Ascending aorta (tissue), 2 donors: ENCODE data around the gene TAC4. TPM values are rescaled to one million over a fixed set of nuclear protein-coding genes. Genes with fewer than 3 reads are reported as not detected.

Experiments
- DNase-seq, 2 donors: peaks; one replicate each; pipeline ENCODE4 v3.0.0-alpha.2; 2019; ENCODE audit warnings: low spot score in 2 of 2
- H3K27ac ChIP-seq, 2 donors: fragments of 200-600 bp; sonication (generic); one replicate each; pipeline ENCODE4 v1.5.1; 2016 to 2017; ENCODE audit warnings: mild to moderate bottlenecking in 1 of 2
- H3K27me3 ChIP-seq: fragments of 200-600 bp; sonication (generic); one replicate; pipeline ENCODE4 v1.5.1; 2017
- H3K36me3 ChIP-seq, 2 donors: fragments of 200-600 bp; sonication (generic); one replicate each; pipeline ENCODE4 v1.5.1; 2016
- H3K4me1 ChIP-seq, 2 donors: fragments of 200-600 bp; sonication (generic); one replicate each; pipeline ENCODE4 v1.5.1; 2016 to 2017; ENCODE audit warnings: mild to moderate bottlenecking in 1 of 2
- H3K4me3 ChIP-seq, 2 donors: fragments of 200-600 bp; sonication (generic); one replicate each; pipeline ENCODE4 v1.5.1; 2016 to 2017; ENCODE audit warnings: mild to moderate bottlenecking in 1 of 2
- H3K9me3 ChIP-seq, 2 donors: fragments of 200-600 bp; sonication (generic); one replicate each; pipeline ENCODE4 v1.5.1; 2016
- intact Hi-C: fragments of 100-400 bp; cut with DNase I; formaldehyde crosslinking; loops from one replicate; pipeline ENCODE4 v1.15.1; 2023
- total RNA-seq: library from RNA; depleted of rRNA; stranded (reverse); fragments of >200 nt; gene quantifications from one replicate; pipeline ENCODE4 v1.1.0, GENCODE V29; 2016
- TF ChIP-seq, protein P1 (sequence below), 3 experiments: fragments of 200-600 bp in 2 of 3; fragments of 450-650 bp in 1 of 3; sonication (generic) in 2 of 3; IDR thresholded peaks; one replicate each; pipeline ENCODE4 v1.5.1; 2016 to 2019; ENCODE audit warnings: antibody characterized with exemption in 3 of 3, mild to moderate bottlenecking in 1 of 3, moderate library complexity in 1 of 3

Gene TAC4
- total RNA-seq, 1 donor from 2014 or later = not detected

DNA sequence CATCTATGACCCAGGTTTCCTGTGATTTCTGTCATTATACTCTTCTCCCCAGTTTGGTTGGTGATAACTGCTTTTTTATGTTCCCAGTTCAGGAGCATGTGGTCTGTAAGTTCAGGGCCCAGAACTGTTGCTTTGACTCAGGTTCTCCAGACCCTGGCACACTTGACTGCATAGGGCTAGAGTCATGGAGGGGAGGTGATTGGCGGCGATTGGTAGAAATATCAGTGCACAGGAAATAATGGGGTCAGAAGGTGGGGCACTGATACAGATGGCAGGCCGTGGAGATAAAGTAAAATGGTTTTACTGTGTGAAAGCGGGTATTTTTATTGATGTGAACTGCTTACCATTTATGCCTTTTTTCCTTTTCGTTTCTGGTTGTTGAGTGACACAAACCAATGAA is 28.7 kb downstream of the TAC4 start:
- Histone ChIP-seq H3K27ac (no peak overlapping the region), H3K27me3 (no peaks in the 10 kb centered on the region), H3K9me3 (no peaks in the 10 kb centered on the region), H3K36me3 (peaks cover 61 to 73% of the 10 kb centered on the region in 2 donors), H3K4me1 (peaks cover 0 to 3% of the 10 kb centered on the region in 2 donors), H3K4me3 (no peak overlapping the region)
- DNase-seq = no peak
- TF ChIP-seq, protein P1, sequence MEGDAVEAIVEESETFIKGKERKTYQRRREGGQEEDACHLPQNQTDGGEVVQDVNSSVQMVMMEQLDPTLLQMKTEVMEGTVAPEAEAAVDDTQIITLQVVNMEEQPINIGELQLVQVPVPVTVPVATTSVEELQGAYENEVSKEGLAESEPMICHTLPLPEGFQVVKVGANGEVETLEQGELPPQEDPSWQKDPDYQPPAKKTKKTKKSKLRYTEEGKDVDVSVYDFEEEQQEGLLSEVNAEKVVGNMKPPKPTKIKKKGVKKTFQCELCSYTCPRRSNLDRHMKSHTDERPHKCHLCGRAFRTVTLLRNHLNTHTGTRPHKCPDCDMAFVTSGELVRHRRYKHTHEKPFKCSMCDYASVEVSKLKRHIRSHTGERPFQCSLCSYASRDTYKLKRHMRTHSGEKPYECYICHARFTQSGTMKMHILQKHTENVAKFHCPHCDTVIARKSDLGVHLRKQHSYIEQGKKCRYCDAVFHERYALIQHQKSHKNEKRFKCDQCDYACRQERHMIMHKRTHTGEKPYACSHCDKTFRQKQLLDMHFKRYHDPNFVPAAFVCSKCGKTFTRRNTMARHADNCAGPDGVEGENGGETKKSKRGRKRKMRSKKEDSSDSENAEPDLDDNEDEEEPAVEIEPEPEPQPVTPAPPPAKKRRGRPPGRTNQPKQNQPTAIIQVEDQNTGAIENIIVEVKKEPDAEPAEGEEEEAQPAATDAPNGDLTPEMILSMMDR (IDR thresholded peaks at IDR 0.05) = no peak
- intact Hi-C loops = no loop called here

DNA sequence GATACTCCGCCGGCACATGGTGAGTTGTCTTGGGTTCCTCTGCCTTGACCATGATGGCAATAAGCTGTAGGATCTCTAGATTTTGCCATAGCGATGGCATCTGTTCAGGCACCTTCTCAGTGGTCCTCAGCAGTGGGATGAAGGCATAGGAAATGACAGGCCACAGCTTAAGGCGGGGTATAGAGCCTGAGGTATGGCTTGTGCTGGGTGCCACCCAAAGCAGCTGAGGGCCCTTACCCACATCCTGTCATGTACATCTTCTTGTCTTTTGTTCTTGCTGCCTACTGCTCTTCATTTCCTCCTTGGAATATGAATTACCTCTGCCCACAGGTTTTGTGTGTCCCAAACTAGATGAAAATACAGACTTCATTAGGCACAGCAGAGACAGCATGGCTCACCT is 29.9 kb downstream of the TAC4 start:
- Histone ChIP-seq H3K9me3 (no peaks in the 10 kb centered on the region), H3K4me3 (no peak overlapping the region), H3K4me1 (peaks cover 0 to 7% of the 10 kb centered on the region in 2 donors), H3K27me3 (no peaks in the 10 kb centered on the region), H3K36me3 (peaks cover 58 to 70% of the 10 kb centered on the region in 2 donors), H3K27ac (no peak overlapping the region)
- TF ChIP-seq, protein P1 (IDR thresholded peaks at IDR 0.05) = no peak
- intact Hi-C loops = no loop called here
- no peak for DNase-seq

DNA sequence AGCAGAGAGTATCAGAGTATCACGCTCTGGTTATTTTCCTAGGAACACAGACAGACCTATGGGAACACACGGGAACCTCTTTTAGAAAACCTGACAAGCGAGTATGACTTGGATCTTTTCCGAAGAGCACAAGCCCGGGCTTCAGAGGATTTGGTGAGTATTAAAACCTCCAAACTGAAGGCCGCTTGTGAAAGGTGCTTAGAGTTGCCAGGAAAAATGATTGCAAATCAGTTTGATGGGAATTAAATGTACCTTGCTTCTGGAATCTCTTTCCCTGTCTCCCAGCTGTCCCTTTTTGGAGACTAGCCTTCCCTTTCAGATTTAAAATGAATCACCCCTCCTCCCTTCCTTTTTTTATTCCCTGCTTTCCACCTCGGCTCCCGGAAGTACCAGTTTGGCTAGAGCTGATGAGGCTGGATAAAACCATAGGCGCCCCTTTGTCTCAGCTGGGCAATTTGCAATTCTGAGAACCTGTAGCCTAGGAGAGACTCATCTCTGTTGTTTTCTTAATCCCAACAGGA is 32.0 kb downstream of the TAC4 start:
- Histone ChIP-seq H3K27ac (peak overlapping the region; percentile 35 to 41), H3K27me3 (no peaks in the 10 kb centered on the region), H3K4me3 (no peak overlapping the region), H3K36me3 (peaks cover 53 to 70% of the 10 kb centered on the region in 2 donors), H3K9me3 (no peaks in the 10 kb centered on the region), H3K4me1 (peaks cover 0 to 7% of the 10 kb centered on the region in 2 donors)
- intact Hi-C loops = no loop called here
- DNase-seq = no peak
- TF ChIP-seq, protein P1 (IDR thresholded peaks at IDR 0.05) = no peak

DNA sequence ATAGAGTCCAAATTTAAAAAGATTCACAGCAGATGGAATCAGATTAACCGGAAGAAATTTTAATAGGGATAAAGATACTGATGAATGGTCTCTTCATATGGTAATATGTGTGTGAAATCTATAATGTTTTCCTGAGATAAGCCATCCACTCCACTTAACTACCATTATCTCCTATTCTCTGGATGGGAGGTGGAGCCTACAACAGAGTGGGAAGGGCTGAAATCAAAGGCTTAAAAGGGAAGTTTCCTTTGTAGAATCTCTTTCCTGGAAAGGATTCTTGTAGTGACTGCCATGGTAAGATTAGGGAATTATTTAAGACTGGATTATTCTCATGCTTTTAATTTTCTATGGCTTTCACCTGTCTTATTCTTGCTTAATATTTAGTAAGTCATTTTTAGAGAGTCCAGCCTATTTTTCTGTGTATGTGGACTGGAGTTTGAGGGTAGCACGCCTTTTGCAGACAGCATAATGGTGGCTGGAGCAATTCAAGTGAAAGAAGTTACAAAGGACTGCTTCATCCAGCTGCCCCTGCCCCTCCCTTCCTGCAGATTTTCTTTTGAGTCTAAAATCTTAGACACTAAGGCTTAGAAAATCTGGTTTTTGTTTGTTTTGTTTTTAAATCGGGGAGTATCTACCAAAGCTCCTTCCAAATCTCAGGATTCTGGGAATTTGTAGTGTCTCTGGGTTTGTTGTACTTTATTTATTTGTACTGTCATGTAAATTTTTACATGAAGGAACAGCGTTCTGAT is 32.9 kb downstream of the TAC4 start:
- H3K4me3 ChIP-seq = no peak overlapping the region
- H3K9me3 ChIP-seq = no peaks in the 10 kb centered on the region
- peak overlapping the region; percentile 41 to 48 for H3K27ac ChIP-seq
- TF ChIP-seq, protein P1 (IDR thresholded peaks at IDR 0.05) = no peak
- peaks cover 62 to 78% of the 10 kb centered on the region in 2 donors for H3K36me3 ChIP-seq
- DNase-seq = no peak
- no peaks in the 10 kb centered on the region for H3K27me3 ChIP-seq
- H3K4me1 ChIP-seq = peaks cover 0 to 7% of the 10 kb centered on the region in 2 donors
- intact Hi-C loops = no loop called here

DNA sequence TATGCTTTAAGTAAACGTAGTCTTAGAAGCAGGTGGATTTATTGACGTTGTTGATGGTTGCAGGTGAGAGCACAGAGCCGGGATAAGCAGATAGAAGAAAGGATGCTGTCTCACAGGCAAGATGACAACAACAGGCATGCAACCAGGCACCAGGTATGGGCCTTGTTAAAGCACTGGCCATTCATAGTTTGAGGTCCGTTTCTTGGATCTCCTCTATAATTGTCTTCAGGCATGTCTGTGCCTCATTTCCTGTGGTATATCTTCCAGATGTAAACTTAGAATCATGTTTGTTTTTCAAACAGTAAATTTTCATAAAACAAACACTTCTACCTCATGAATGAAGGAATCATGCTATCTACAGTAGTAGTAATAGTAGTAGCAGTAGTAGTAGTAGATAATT is 38.8 kb downstream of the TAC4 start:
- Histone ChIP-seq H3K36me3 (peaks cover 70 to 83% of the 10 kb centered on the region in 2 donors), H3K4me1 (peaks cover 0 to 3% of the 10 kb centered on the region in 2 donors), H3K9me3 (no peaks in the 10 kb centered on the region), H3K27me3 (no peaks in the 10 kb centered on the region), H3K4me3 (no peak overlapping the region), H3K27ac (no peak overlapping the region)
- no peak for DNase-seq
- TF ChIP-seq, protein P1 (IDR thresholded peaks at IDR 0.05) = no peak
- intact Hi-C loops = no loop called here
